Activated naive CD8-positive, alpha-beta T cell treated with anti-CD3 and anti-CD28 coated beads, Interleukin-2, amount 50 U/mL, for 24 hours (primary cell): Measurements from ENCODE around the gene GRIK4.

Experiments
- ATAC-seq: fragments of 150-1000 bp; cut with Tn5 transposase; one replicate; pipeline ENCODE4 v1.10.0; 2021
- DNase-seq: peaks from one replicate; pipeline ENCODE4 v3.0.0; 2021
- H3K27ac Mint-ChIP-seq: one replicate; pipeline ENCODE4 v1.8.0; 2021; ENCODE audit warnings: mild to moderate bottlenecking, mixed read lengths
- H3K27me3 Mint-ChIP-seq: one replicate; pipeline ENCODE4 v1.8.0; 2021; ENCODE audit warnings: mixed read lengths
- H3K36me3 Mint-ChIP-seq: one replicate; pipeline ENCODE4 v1.8.0; 2021; ENCODE audit warnings: low read depth, mixed read lengths
- H3K4me1 Mint-ChIP-seq: one replicate; pipeline ENCODE4 v1.8.0; 2021; ENCODE audit warnings: mixed read lengths
- H3K4me3 Mint-ChIP-seq: one replicate; pipeline ENCODE4 v1.8.0; 2021; ENCODE audit warnings: mild to moderate bottlenecking, moderate library complexity, mixed read lengths
- H3K9me3 Mint-ChIP-seq: one replicate; pipeline ENCODE4 v1.8.0; 2021; ENCODE audit warnings: mixed read lengths

Gene GRIK4

DNA sequence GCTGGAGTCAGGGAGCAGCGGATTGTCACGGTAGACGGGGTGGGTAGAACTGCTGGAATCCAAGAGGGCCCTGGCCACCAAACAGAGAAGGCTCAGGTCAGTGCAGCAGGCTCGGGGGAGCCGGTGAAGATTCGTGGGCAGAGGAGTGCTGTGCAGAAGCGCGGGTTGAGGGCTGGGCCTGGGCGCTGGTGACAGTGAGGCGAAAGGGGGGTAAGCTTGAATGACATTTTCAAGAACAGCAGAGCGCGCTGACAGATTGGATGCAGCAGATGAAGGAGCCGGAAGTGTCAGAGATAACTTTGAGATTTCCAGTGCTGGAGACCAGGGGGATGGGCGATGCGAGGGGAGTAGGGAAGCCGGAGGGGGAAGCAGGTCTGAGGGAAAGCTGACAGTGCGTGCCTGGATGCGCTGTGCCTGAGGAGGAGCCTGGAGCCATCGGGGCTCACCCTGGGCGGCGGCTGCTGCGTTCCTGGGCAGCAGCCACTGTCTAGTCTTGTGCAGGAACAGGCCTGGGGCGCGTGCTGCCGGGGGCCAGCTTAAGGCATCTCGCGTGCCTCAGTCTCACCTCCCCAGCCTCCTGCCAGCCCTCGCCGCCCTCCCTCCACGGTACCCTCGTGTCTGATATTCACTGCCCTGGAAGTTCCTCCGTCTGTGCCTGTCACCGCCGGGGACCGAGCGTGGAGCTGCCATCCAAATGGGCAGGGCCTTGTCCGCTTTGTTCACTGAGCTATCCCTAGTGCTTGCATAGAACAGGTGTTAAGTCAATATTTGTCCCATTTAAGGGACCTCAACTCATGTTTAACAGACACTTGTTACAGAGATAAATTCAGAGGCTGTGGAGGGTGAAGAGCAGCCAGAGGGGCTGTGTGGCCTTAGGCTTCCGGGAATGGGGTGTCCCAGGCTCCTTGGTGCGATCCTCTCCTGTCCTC lies 5.2 kb downstream of the GRIK4 start:
- Mint-ChIP-seq H3K27ac (no peak overlapping the region), H3K36me3 (no peaks in the 10 kb centered on the region), H3K27me3 (peaks cover 50% of the 10 kb centered on the region), H3K4me1 (no peaks in the 10 kb centered on the region), H3K9me3 (no peaks in the 10 kb centered on the region), H3K4me3 (no peak overlapping the region)
- no peak for DNase-seq
- ATAC-seq, result no peak

- no peak for DNase-seq
- no peak overlapping the region for H3K4me3 Mint-ChIP-seq
- no peak for ATAC-seq
- H3K9me3 Mint-ChIP-seq, result no peaks in the 10 kb centered on the region
- peaks cover 47% of the 10 kb centered on the region for H3K27me3 Mint-ChIP-seq
- H3K4me1 Mint-ChIP-seq, result no peaks in the 10 kb centered on the region
- no peak overlapping the region for H3K27ac Mint-ChIP-seq
- no peaks in the 10 kb centered on the region for H3K36me3 Mint-ChIP-seq
These were observed 5.8 kb downstream of the GRIK4 start for GRCh38 chr11:120517390-120517761.

DNA sequence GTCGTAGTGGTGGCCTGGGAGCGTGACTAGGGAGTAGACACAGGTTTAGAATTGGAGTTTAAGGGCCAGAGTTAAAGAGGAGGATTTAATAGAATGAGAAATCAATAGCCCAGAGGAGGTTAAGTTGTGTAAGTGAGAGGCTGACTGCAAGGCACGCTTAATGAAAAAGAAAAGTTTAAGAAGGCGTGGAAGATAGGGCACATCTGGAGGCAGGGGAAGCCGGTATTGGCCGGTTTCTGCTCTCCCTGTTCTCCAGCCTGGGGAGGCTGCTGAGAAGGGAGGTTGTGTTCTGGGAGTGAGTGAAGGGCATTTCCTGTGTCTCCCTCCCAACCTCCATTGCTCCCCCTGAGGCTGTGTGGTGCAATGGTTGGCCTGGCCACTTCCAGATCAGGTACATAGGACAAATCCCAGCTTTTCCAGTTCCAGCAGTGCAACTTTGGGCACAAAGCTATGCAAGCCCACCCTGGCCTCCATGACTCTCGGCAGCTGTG lies 6.3 kb downstream of the GRIK4 start:
- Mint-ChIP-seq H3K27ac (no peak overlapping the region), H3K4me1 (no peaks in the 10 kb centered on the region), H3K4me3 (no peak overlapping the region), H3K9me3 (no peaks in the 10 kb centered on the region), H3K27me3 (peaks cover 48% of the 10 kb centered on the region), H3K36me3 (no peaks in the 10 kb centered on the region)
- ATAC-seq, result no peak
- no peak for DNase-seq

GRCh38 chr11:120518356-120518755 lies 6.8 kb downstream of the GRIK4 start:
- H3K36me3 Mint-ChIP-seq, result no peaks in the 10 kb centered on the region
- ATAC-seq (no peak), DNase-seq (no peak)
- no peak overlapping the region for H3K4me3 Mint-ChIP-seq
- no peaks in the 10 kb centered on the region for H3K4me1 Mint-ChIP-seq
- no peaks in the 10 kb centered on the region for H3K9me3 Mint-ChIP-seq
- no peak overlapping the region for H3K27ac Mint-ChIP-seq
- H3K27me3 Mint-ChIP-seq, result peaks cover 48% of the 10 kb centered on the region

DNA sequence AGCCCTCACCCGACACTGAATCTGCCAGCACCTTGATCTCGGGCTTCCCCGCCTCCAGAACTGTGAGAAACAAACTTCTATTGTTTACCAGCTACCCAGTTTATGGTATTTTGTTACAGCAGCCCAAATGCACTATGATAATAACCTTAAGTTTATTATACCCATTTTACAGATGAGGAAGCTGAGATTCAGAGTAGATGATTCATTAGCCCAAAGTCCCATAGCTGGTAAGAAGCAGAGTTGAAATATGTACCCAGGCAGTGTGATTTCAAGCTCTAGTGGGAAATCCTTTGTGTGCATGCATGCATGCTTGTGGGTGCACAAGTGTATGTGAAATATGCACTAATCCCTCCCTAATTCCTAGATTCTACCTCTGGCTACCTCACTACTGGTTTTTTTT lies 7.9 kb downstream of the GRIK4 start:
- peaks cover 43% of the 10 kb centered on the region for H3K27me3 Mint-ChIP-seq

DNA sequence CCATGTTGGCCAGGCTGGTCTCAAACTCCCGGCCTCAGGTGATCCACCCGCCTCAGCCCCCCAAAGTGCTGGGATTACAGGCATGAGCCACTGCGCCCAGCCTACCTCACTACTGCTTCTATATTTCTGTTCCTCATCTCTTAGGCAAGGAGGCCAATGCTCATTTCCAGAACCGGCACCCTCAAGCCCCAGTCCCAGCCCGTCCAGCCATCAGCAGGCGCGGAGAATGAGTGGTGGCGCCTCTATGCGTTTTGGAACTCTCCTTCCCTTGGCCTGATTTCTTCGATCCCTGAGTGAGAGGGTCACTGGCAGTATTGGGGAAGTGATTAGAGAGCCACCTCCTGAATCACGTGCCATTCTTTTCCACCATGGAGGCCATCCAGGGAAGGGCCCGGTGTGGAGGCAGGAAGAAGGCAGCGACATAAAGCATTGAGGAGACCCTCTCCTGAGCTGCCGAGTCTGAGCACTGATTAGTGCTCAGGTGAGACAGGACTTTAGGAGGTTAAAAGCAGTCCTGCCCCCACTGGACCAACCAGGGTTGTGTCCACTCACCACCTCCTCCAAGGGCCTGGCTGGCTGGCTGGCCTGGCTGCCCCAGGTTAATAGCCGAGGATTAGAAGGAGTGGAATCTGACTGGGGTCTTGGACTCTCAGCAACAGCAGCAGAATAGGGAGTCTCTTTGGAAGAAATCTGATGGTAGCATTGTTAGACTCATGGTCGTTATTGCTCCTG lies 8.7 kb downstream of the GRIK4 start:
- H3K4me1 Mint-ChIP-seq, result no peaks in the 10 kb centered on the region
- no peak for ATAC-seq
- DNase-seq, result no peak
- no peak overlapping the region for H3K4me3 Mint-ChIP-seq
- peaks cover 37% of the 10 kb centered on the region for H3K27me3 Mint-ChIP-seq
- no peak overlapping the region for H3K27ac Mint-ChIP-seq
- no peaks in the 10 kb centered on the region for H3K36me3 Mint-ChIP-seq
- no peaks in the 10 kb centered on the region for H3K9me3 Mint-ChIP-seq

More for the DNA sequence above, 7.9 kb downstream of the GRIK4 start:
- H3K9me3 Mint-ChIP-seq, result no peaks in the 10 kb centered on the region
- no peak overlapping the region for H3K4me3 Mint-ChIP-seq
- no peak overlapping the region for H3K27ac Mint-ChIP-seq
- no peak for ATAC-seq
- H3K4me1 Mint-ChIP-seq, result no peaks in the 10 kb centered on the region
- H3K36me3 Mint-ChIP-seq, result no peaks in the 10 kb centered on the region
- DNase-seq, result no peak

- Mint-ChIP-seq H3K4me1 (no peaks in the 10 kb centered on the region), H3K4me3 (no peak overlapping the region), H3K9me3 (no peaks in the 10 kb centered on the region), H3K27me3 (peaks cover 30% of the 10 kb centered on the region), H3K36me3 (no peaks in the 10 kb centered on the region), H3K27ac (no peak overlapping the region)
- DNase-seq (no peak), ATAC-seq (no peak)
These were observed 9.6 kb downstream of the GRIK4 start for GRCh38 chr11:120521176-120521575.

DNA sequence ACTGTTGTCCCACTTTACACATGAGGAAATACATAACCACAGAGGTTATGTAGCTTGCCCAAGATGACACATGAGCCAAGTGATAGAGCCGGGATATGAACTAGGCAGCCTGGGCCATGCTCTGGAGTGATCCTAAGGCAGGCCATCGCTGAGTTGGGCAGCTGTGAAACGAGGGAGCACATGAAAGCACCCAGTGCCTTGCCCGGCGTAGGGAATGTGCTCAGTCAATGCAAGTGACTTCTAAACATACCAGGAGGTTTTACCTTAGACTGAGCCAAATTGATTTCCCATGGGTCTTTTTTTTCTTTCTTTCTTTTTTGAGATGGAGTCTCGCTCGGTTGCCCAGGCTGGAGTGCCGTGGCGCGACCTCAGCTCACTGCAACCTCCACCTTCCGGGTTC lies 10.5 kb downstream of the GRIK4 start:
- ATAC-seq (no peak), DNase-seq (no peak)
- Mint-ChIP-seq H3K27ac (no peak overlapping the region), H3K4me1 (no peaks in the 10 kb centered on the region), H3K4me3 (no peak overlapping the region), H3K27me3 (peaks cover 24% of the 10 kb centered on the region), H3K36me3 (no peaks in the 10 kb centered on the region), H3K9me3 (no peaks in the 10 kb centered on the region)

DNA sequence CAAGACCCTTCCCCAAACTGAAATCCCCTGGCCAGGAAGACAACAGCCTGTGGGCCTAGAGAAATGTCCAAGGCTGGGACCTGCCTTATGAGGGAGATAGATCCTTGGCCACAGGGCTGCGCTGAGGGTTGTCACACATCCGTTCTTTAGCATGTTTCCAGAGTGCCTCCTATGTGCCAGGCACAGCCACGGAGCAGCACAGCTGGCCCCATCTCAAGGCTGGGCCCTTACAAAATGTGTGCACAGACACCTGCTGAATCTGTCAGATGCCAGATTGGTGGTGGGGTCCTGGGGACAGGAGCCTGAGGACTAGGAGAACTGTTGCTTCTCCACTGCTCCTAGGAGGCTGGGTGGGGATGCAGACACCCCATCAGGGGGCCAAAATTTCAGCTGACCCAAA lies 11.2 kb downstream of the GRIK4 start:
- ATAC-seq, result no peak
- no peak overlapping the region for H3K27ac Mint-ChIP-seq
- DNase-seq, result no peak
- no peaks in the 10 kb centered on the region for H3K4me1 Mint-ChIP-seq
- H3K27me3 Mint-ChIP-seq, result peaks cover 21% of the 10 kb centered on the region
- H3K36me3 Mint-ChIP-seq, result no peaks in the 10 kb centered on the region
- H3K9me3 Mint-ChIP-seq, result no peaks in the 10 kb centered on the region
- no peak overlapping the region for H3K4me3 Mint-ChIP-seq

DNA sequence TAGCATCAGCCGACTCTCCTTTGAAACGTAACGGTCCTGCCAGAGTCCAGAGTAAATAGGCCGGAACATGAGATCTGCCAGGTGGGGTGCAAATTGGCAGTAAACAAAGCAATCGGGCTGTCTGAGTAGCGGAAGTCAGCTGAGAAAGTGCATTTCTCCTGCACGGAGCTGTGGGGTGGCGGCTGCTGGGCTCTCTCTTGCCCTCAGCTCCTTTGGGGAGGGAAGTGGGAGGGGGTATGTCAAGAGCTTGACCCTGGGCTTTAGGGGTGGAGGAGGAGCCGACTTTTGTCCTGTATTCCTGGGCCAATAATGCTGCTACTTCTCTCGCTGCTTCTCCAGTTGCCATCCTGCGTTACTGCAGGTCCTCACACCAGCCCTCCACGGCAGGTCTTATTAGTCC lies 11.6 kb downstream of the GRIK4 start:
- ATAC-seq (no peak), DNase-seq (no peak)
- Mint-ChIP-seq H3K27me3 (peaks cover 21% of the 10 kb centered on the region), H3K36me3 (no peaks in the 10 kb centered on the region), H3K27ac (no peak overlapping the region), H3K4me1 (no peaks in the 10 kb centered on the region), H3K4me3 (no peak overlapping the region), H3K9me3 (no peaks in the 10 kb centered on the region)

GRCh38 chr11:120524536-120525085 lies 13.1 kb downstream of the GRIK4 start:
- Mint-ChIP-seq H3K4me3 (no peak overlapping the region), H3K27me3 (peaks cover 28% of the 10 kb centered on the region), H3K27ac (no peak overlapping the region), H3K9me3 (no peaks in the 10 kb centered on the region), H3K4me1 (no peaks in the 10 kb centered on the region), H3K36me3 (no peaks in the 10 kb centered on the region)
- ATAC-seq, result no peak
- DNase-seq, result no peak

DNA sequence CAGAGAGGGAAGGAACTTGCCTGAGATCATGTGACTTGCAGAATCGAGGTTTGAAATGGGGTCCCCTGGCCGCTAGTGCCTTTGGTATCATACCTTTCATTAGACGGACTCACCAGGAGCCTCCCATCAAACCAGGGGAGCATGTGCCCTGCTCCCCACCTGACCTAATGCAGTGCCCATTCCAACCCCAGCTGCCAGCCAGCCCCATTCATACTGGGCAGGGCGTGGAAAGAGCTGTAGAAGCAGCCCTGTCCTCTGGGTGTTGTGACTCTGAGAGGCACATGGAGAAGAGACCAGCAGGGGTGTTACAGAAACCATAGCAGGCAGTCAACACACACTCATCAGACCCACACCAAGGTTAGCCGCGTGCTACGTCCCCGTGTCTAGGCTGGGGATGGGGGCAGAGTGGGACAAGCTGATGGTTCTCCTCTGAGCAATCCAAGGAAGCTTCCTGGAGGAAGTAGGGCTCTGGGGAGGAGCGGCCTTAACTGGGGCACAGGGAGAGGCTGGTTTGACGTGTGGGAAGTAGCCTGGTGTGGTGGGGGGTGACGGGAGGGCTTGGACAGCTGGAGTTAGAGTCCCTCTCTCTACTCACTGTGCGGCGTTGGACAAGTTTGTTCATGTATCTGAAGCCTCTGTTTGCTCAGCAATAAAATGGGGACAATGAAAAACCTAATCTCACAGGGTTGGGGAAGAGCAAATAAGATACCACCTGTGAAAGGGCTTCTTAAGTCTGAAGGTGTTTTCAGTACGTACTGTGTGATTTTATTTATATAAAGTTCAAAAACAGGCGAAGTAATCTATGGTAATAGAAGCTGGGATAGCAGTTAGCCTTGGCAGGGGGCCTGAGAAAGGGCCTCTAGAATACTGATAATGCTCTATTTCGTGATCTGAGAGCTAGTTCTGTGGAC lies 14.0 kb downstream of the GRIK4 start:
- ATAC-seq (no peak), DNase-seq (no peak)
- H3K27ac Mint-ChIP-seq, result no peak overlapping the region
- no peaks in the 10 kb centered on the region for H3K9me3 Mint-ChIP-seq
- no peak overlapping the region for H3K4me3 Mint-ChIP-seq
- no peaks in the 10 kb centered on the region for H3K4me1 Mint-ChIP-seq
- H3K36me3 Mint-ChIP-seq, result no peaks in the 10 kb centered on the region
- H3K27me3 Mint-ChIP-seq, result peaks cover 30% of the 10 kb centered on the region

DNA sequence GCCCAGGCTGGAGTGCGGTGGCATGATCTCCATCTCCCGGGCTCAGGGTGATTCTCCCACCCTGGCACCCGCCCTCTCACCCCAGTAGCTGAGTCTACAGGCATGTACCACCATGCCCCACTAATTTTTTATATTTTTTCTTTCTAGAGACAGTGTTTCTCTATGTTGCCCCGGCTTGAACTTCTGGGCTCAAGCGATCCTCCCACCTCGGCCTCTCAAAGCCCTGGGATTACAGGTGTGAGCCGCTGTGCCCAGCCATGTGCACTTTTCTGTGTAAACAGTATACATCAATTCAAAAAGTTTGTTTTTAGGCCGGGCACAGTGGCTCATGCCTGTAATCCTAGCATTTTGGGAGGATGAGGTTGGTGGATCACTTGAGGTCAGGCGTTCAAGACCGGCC lies 14.7 kb downstream of the GRIK4 start:
- H3K27me3 Mint-ChIP-seq, result peaks cover 30% of the 10 kb centered on the region
- H3K36me3 Mint-ChIP-seq, result no peaks in the 10 kb centered on the region
- DNase-seq (no peak), ATAC-seq (no peak)
- no peaks in the 10 kb centered on the region for H3K9me3 Mint-ChIP-seq
- no peak overlapping the region for H3K27ac Mint-ChIP-seq
- H3K4me3 Mint-ChIP-seq, result no peak overlapping the region
- H3K4me1 Mint-ChIP-seq, result no peaks in the 10 kb centered on the region

DNA sequence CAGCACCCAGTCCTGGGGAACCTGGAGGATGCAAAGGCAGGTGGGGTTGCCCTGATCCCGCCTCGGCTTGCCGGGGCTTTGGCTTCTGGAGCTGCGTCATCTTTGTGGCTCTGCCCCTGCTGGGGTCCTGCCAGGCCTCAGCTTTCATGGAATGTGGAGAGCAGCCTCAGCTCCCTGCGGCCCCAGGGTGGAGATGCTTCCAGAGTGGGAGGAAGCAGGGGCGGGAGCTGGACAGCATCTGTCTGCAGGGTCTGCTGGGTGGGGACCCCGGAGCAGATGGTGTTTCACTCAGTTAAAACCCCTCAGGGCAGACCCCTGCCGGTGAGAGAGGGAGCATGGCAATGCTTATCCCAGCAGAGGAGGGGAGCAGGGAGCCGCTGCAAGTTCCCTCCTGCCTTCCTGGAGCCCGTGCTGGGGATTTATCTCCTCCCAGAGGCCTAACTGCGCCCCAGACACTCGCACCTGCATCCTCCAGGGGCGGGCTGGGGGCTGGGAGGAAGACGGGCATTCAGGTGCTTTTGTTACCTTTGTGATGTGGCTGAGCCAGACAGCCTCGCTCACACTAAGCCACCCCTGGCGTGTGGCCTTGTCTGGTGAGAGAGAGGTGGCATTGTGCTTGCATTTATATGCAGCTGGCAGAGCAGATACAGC lies 15.7 kb downstream of the GRIK4 start:
- no peak overlapping the region for H3K27ac Mint-ChIP-seq
- peaks cover 30% of the 10 kb centered on the region for H3K27me3 Mint-ChIP-seq
- no peaks in the 10 kb centered on the region for H3K9me3 Mint-ChIP-seq
- ATAC-seq (no peak), DNase-seq (no peak)
- H3K4me1 Mint-ChIP-seq, result no peaks in the 10 kb centered on the region
- H3K4me3 Mint-ChIP-seq, result no peak overlapping the region
- no peaks in the 10 kb centered on the region for H3K36me3 Mint-ChIP-seq
